ENCODE results near the gene RSPO1.

- no peak for TF ChIP-seq CTCF (IDR thresholded peaks at IDR 0.05)
- no peak for TF ChIP-seq POLR2A (IDR thresholded peaks at IDR 0.05)
- TF ChIP-seq EP300 (IDR thresholded peaks at IDR 0.05) = no peak
These were observed 555 bp upstream of the RSPO1 start for GRCh38 chr1:37634992-37635902.

Data from ovary (tissue), 3 donors.